GM21576 (cell line): ENCODE data around the gene RORC.

Source experiments
- ATAC-seq: cut with Tn5 transposase; IDR thresholded peaks from one replicate; pipeline ENCODE4 v1.9.1; 2021; ENCODE audit warnings: mild to moderate bottlenecking, moderate library complexity; ENCODE audit not compliant: unreplicated experiment

RORC gene

GRCh38 chr1:151828921-151829320 is 2.7 kb downstream of the RORC start:
- no peak for ATAC-seq

GRCh38 chr1:151827853-151828252 is 3.7 kb downstream of the RORC start:
- ATAC-seq, result no peak

- ATAC-seq, result no peak
Measured at GRCh38 chr1:151825751-151826660, 5.6 kb downstream of the RORC start.

GRCh38 chr1:151825204-151825603 is 6.4 kb downstream of the RORC start:
- ATAC-seq, result no peak

GRCh38 chr1:151823175-151823574 is 8.4 kb downstream of the RORC start:
- no peak for ATAC-seq

GRCh38 chr1:151822404-151822803 is 9.2 kb downstream of the RORC start:
- ATAC-seq, result no peak

GRCh38 chr1:151820940-151821339 is 10.7 kb downstream of the RORC start:
- ATAC-seq, result no peak

- no peak for ATAC-seq
Measured at GRCh38 chr1:151819976-151820623, 11.5 kb downstream of the RORC start.

GRCh38 chr1:151819227-151819835 is 12.3 kb downstream of the RORC start:
- ATAC-seq, result no peak

GRCh38 chr1:151817353-151817730 is 14.3 kb downstream of the RORC start:
- no peak for ATAC-seq

GRCh38 chr1:151816548-151817352 is 14.9 kb downstream of the RORC start:
- no peak for ATAC-seq

GRCh38 chr1:151815716-151816327 is 15.8 kb downstream of the RORC start:
- ATAC-seq, result no peak

GRCh38 chr1:151814971-151815545 is 16.5 kb downstream of the RORC start:
- no peak for ATAC-seq

GRCh38 chr1:151814426-151814825 is 17.2 kb downstream of the RORC start:
- no peak for ATAC-seq

- no peak for ATAC-seq
Measured at GRCh38 chr1:151813271-151813977, 18.2 kb downstream of the RORC start.

GRCh38 chr1:151811181-151811580 is 20.4 kb downstream of the RORC start:
- no peak for ATAC-seq

GRCh38 chr1:151809985-151810556 is 21.5 kb downstream of the RORC start:
- ATAC-seq, result no peak

GRCh38 chr1:151809290-151809984 is 22.2 kb downstream of the RORC start:
- ATAC-seq, result no peak

GRCh38 chr1:151807766-151808165 is 23.8 kb downstream of the RORC start:
- no peak for ATAC-seq
